Measurements from ENCODE around the gene XRCC1.

The XRCC1 gene

GRCh38 chr19:43598445-43599240 is 23.3 kb upstream of the XRCC1 start:
- H3K9ac ChIP-seq (ENCODE audit: low read length in 2 of 2), result no peak overlapping the region
- H3K27me3 ChIP-seq (ENCODE audit: control insufficient read depth in 1 of 2, insufficient read depth in 2 of 2, low read length in 2 of 2), result no peaks in the 10 kb centered on the region
- no peak overlapping the region for H3K4me3 ChIP-seq (ENCODE audit: low read length in 2 of 2)
- no peak overlapping the region for H3K27ac ChIP-seq (ENCODE audit: low read length)
- peaks cover 39% of the 10 kb centered on the region for H3K4me1 ChIP-seq (ENCODE audit: control insufficient read depth, insufficient read depth, low read length)
- no peaks in the 10 kb centered on the region for H3K9me3 ChIP-seq (ENCODE audit: control insufficient read depth in 2 of 2, low read length in 2 of 2)
- H3K36me3 ChIP-seq (ENCODE audit: control insufficient read depth in 2 of 2, insufficient read depth in 2 of 2, low read length in 2 of 2), result peaks cover 17 to 30% of the 10 kb centered on the region in 2 donors

DNA sequence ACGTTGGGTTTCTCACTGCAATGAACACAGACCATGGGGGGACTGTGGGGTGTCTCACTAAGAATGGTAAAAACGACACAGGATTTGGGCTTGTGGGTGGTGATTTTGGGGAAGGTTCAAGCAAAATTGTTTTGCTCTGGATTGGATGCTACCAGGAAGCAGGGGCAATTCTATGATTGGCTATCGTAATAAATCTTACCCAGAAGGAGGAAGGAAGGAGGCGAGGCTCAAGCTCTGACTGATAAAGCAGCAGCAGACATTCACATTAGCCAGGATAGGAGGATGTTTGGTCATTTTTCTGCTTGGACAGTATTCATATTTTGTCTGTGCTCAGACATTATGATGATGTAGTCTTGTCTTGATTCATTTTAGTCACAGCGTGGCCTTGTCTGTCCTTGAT is 22.5 kb upstream of the XRCC1 start:
- no peaks in the 10 kb centered on the region for H3K27me3 ChIP-seq (ENCODE audit: control insufficient read depth in 1 of 2, insufficient read depth in 2 of 2, low read length in 2 of 2)
- no peaks in the 10 kb centered on the region for H3K9me3 ChIP-seq (ENCODE audit: control insufficient read depth in 2 of 2, low read length in 2 of 2)
- peak overlapping the region in 1 of 2 donors; percentile 92 for H3K4me3 ChIP-seq (ENCODE audit: low read length in 2 of 2)
- peaks cover 44% of the 10 kb centered on the region for H3K4me1 ChIP-seq (ENCODE audit: control insufficient read depth, insufficient read depth, low read length)
- peak overlapping the region; percentile 42 to 98 for H3K9ac ChIP-seq (ENCODE audit: low read length in 2 of 2)
- H3K27ac ChIP-seq (ENCODE audit: low read length), result peak overlapping the region; percentile 99
- peaks cover 21 to 37% of the 10 kb centered on the region in 2 donors for H3K36me3 ChIP-seq (ENCODE audit: control insufficient read depth in 2 of 2, insufficient read depth in 2 of 2, low read length in 2 of 2)

- Histone ChIP-seq H3K9me3 (ENCODE audit: control insufficient read depth in 2 of 2, low read length in 2 of 2) (no peaks in the 10 kb centered on the region), H3K9ac (ENCODE audit: low read length in 2 of 2) (peak overlapping the region; percentile 98 to 99), H3K27ac (ENCODE audit: low read length) (peak overlapping the region; percentile 99), H3K27me3 (ENCODE audit: control insufficient read depth in 1 of 2, insufficient read depth in 2 of 2, low read length in 2 of 2) (no peaks in the 10 kb centered on the region), H3K36me3 (ENCODE audit: control insufficient read depth in 2 of 2, insufficient read depth in 2 of 2, low read length in 2 of 2) (peaks cover 24 to 39% of the 10 kb centered on the region in 2 donors), H3K4me1 (ENCODE audit: control insufficient read depth, insufficient read depth, low read length) (peaks cover 44% of the 10 kb centered on the region), H3K4me3 (ENCODE audit: low read length in 2 of 2) (peak overlapping the region; percentile 92 to 94)
These were observed 21.6 kb upstream of the XRCC1 start for GRCh38 chr19:43596842-43597461.

DNA sequence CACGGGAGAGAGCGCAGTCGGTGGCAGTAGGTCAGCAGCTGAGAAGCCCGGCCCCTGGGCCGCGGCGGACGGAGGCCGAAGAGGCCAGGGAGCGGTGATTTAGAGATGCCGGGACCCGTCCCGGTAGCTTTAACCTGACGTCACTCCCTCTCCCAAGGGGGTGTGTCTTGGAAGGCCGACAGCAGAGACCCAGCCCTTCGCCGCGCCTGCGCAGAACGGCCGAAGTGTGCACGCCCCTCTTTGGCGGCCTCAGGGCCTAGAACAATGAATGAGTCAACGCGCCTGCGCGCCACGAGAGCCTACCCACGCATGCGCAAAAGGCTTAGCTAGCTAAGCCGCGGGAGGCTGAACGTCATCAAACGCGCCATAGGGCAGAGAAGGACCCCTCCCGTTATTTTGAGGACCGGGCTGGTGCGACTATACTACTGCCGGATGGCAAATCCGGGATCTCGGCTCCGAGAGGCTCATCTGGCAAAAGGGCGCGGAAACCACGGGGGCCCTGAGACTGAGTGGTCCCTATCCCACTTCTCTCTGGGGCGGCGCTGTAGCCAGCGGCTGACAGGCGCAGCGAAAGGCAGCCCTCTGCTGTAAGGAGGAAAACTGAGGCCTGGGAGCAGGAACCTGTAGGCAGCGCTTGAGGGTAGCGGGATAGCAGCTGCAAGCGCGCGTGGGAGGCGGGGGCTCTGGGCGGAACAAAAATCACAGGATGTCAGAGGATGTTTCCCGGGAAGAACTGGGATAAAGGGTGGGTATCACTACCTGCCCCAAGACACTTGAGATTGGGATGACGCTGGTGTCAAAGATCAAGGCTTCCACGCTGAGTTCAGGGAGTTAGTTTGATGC is 20.9 kb upstream of the XRCC1 start, which contains the start of the genes IRGQ and ZNF576:
Gene IRGQ (minus strand): TSS at position 136 of the 843 bp plus-strand sequence. CDS start 796 bp downstream, outside the sequence.
Gene ZNF576 (plus strand): TSS at position 597 of the 843 bp plus-strand sequence. CDS start 514 bp downstream, outside the sequence.
- peaks cover 20 to 35% of the 10 kb centered on the region in 2 donors for H3K36me3 ChIP-seq (ENCODE audit: control insufficient read depth in 2 of 2, insufficient read depth in 2 of 2, low read length in 2 of 2)
- no peaks in the 10 kb centered on the region for H3K27me3 ChIP-seq (ENCODE audit: control insufficient read depth in 1 of 2, insufficient read depth in 2 of 2, low read length in 2 of 2)
- no peaks in the 10 kb centered on the region for H3K9me3 ChIP-seq (ENCODE audit: control insufficient read depth in 2 of 2, low read length in 2 of 2)
- H3K4me3 ChIP-seq (ENCODE audit: low read length in 2 of 2), result peak within 1 kb of the TSS; percentile 92 to 94
- H3K27ac ChIP-seq (ENCODE audit: low read length), result peak within 1 kb of the TSS; percentile 99
- H3K4me1 ChIP-seq (ENCODE audit: control insufficient read depth, insufficient read depth, low read length), result peaks cover 44% of the 10 kb centered on the region
- peak within 1 kb of the TSS; percentile 98 to 99 for H3K9ac ChIP-seq (ENCODE audit: low read length in 2 of 2)

DNA sequence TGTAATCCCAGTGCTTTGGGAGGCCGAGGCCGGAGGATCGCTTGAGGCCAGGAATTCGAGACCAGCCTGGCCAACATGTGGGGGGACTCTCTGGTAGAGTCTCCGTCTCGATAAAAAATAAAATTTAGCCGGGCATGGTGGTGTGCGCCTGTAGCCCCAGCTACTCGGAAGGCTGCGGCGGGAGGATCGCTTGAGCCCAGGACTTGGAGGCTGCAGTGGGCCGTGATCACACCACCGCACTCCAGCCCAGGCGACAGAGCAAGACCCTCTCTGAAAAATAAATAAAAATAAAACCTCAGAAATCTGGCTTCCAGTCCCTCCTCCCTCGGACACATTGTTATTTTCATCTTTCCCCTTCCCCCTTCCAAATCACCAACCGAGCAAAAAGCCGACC is 20.3 kb upstream of the XRCC1 start:
- Histone ChIP-seq H3K4me3 (ENCODE audit: low read length in 2 of 2) (peak overlapping the region; percentile 77 to 92), H3K27ac (ENCODE audit: low read length) (peak overlapping the region; percentile 99), H3K9ac (ENCODE audit: low read length in 2 of 2) (peak overlapping the region; percentile 83 to 86), H3K4me1 (ENCODE audit: control insufficient read depth, insufficient read depth, low read length) (peaks cover 44% of the 10 kb centered on the region), H3K9me3 (ENCODE audit: control insufficient read depth in 2 of 2, low read length in 2 of 2) (no peaks in the 10 kb centered on the region), H3K36me3 (ENCODE audit: control insufficient read depth in 2 of 2, insufficient read depth in 2 of 2, low read length in 2 of 2) (peaks cover 23 to 35% of the 10 kb centered on the region in 2 donors), H3K27me3 (ENCODE audit: control insufficient read depth in 1 of 2, insufficient read depth in 2 of 2, low read length in 2 of 2) (no peaks in the 10 kb centered on the region)

DNA sequence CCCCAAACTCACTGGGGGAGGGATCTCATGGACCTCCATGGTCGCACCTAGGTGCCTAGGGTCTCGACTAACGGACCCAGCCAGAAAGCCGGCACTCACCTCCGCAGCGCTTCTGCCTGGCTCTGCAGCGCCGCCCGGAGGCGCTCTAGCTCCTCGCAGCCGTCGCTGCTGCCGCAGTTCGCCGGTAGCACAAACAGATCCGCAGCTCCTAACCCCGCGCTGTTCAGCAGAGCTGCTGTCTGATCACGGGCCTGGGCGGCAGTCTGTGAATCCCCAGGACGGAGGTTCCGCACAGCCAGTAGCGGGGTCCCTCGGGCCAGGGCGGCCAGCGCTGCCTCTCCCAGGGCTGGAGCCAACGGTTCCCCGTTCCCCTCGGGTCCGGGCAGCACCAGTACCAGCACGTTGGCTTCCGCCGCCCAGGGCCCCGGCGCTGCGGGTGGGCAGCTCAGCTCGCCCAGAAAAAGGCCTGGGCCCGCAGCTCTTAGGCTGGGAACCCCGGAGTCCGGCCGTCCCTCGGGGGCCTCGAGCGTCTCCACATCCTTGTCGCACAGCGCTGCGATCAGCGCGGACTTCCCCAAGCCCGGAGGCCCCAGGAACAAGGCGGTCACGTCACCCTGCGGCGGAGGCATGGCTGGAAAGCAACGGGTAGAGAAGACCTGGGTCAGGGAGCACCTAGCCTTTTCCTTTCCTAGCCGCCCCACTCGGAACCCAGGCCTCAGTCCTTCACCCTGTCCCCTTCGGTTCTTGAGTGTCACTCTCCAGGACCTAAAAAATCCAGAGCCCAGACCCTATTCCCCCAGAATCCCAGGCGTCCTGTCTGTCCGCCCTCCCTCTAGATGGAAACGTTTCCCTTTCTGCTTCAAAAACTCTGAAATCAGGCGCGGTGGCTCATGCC is 19.6 kb upstream of the XRCC1 start:
- Histone ChIP-seq H3K4me1 (ENCODE audit: control insufficient read depth, insufficient read depth, low read length) (peaks cover 44% of the 10 kb centered on the region), H3K9ac (ENCODE audit: low read length in 2 of 2) (peak overlapping the region; percentile 83 to 86), H3K27me3 (ENCODE audit: control insufficient read depth in 1 of 2, insufficient read depth in 2 of 2, low read length in 2 of 2) (no peaks in the 10 kb centered on the region), H3K27ac (ENCODE audit: low read length) (peak overlapping the region; percentile 99), H3K4me3 (ENCODE audit: low read length in 2 of 2) (peak overlapping the region; percentile 77 to 92), H3K9me3 (ENCODE audit: control insufficient read depth in 2 of 2, low read length in 2 of 2) (no peaks in the 10 kb centered on the region), H3K36me3 (ENCODE audit: control insufficient read depth in 2 of 2, insufficient read depth in 2 of 2, low read length in 2 of 2) (peaks cover 26 to 34% of the 10 kb centered on the region in 2 donors)

DNA sequence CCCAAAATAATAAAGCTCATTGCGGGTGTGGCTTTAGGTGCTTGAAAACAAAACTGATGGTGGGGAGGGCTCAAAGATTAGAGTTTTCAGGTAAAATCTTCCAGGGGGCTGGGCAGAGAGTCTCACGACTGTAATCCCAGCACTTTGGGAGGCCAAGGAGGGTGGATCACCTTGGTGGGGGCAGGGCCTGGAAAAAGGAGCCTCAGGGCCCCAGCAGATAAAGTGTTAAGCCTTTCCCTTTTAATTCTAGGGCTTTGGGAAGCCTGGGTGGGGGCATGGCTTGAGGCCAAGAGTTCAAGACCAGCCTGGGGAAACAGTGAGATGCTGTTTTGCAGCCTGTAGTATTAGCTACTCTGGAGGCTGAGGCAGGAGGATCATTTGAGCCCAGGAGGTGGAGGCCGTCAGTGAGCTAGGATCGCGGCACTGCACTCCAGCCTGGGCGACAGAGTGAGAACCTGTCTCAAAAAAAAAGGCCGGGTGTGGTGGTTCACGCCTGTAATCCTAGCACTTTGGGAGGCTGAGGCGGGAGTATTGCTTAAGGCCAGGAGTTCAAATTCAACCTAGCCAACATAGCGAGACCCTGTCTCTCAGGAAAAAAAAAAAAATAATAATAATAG is 18.9 kb upstream of the XRCC1 start:
- Histone ChIP-seq H3K27me3 (ENCODE audit: control insufficient read depth in 1 of 2, insufficient read depth in 2 of 2, low read length in 2 of 2) (no peaks in the 10 kb centered on the region), H3K36me3 (ENCODE audit: control insufficient read depth in 2 of 2, insufficient read depth in 2 of 2, low read length in 2 of 2) (peaks cover 23 to 31% of the 10 kb centered on the region in 2 donors), H3K4me1 (ENCODE audit: control insufficient read depth, insufficient read depth, low read length) (peaks cover 44% of the 10 kb centered on the region), H3K4me3 (ENCODE audit: low read length in 2 of 2) (peak overlapping the region in 1 of 2 donors; percentile 92), H3K27ac (ENCODE audit: low read length) (no peak overlapping the region), H3K9me3 (ENCODE audit: control insufficient read depth in 2 of 2, low read length in 2 of 2) (no peaks in the 10 kb centered on the region), H3K9ac (ENCODE audit: low read length in 2 of 2) (peak overlapping the region in 1 of 2 donors; percentile 60)

GRCh38 chr19:43592800-43593350 is 17.5 kb upstream of the XRCC1 start:
- Histone ChIP-seq H3K27me3 (ENCODE audit: control insufficient read depth in 1 of 2, insufficient read depth in 2 of 2, low read length in 2 of 2) (no peaks in the 10 kb centered on the region), H3K9me3 (ENCODE audit: control insufficient read depth in 2 of 2, low read length in 2 of 2) (no peaks in the 10 kb centered on the region), H3K27ac (ENCODE audit: low read length) (no peak overlapping the region), H3K36me3 (ENCODE audit: control insufficient read depth in 2 of 2, insufficient read depth in 2 of 2, low read length in 2 of 2) (peaks cover 22 to 26% of the 10 kb centered on the region in 2 donors), H3K4me3 (ENCODE audit: low read length in 2 of 2) (no peak overlapping the region), H3K4me1 (ENCODE audit: control insufficient read depth, insufficient read depth, low read length) (peaks cover 39% of the 10 kb centered on the region), H3K9ac (ENCODE audit: low read length in 2 of 2) (no peak overlapping the region)
